Activated T-helper 1 cell treated with Interleukin-2 at 50 U/mL for 16 hours (primary cell): ENCODE measurements around the gene MIER2.
A peak's percentile ranks its signal among the peaks of the same experiment; 100 is the strongest.
"Not testable (repeated sequence)": the region's sequence is repeated elsewhere in the genome, so short reads cannot be mapped to it uniquely, and the experiment has no call there.

Source experiments
- DNase-seq: peaks from one replicate; pipeline ENCODE4 v3.0.0-alpha.2; 2020; ENCODE audit warnings: low read depth

Gene MIER2

GRCh38 chr19:362154-362553 lies 17.6 kb upstream of the MIER2 start:
- no peak for DNase-seq

GRCh38 chr19:359653-359925 lies 15.0 kb upstream of the MIER2 start:
- no peak for DNase-seq

- not testable (repeated sequence) for DNase-seq
These were observed 10.9 kb upstream of the MIER2 start for GRCh38 chr19:355536-355935.

GRCh38 chr19:355134-355533 lies 10.5 kb upstream of the MIER2 start:
- DNase-seq = no peak

- no peak for DNase-seq
These were observed 7.5 kb upstream of the MIER2 start for GRCh38 chr19:351976-352625.

GRCh38 chr19:347946-348861 lies 3.6 kb upstream of the MIER2 start:
- no peak for DNase-seq

- DNase-seq = no peak
These were observed 804 bp upstream of the MIER2 start for GRCh38 chr19:345320-345879.

- peak; percentile 26 for DNase-seq
These were observed 513 bp downstream of the MIER2 start for GRCh38 chr19:343941-344624.

- no peak for DNase-seq
These were observed 1.1 kb downstream of the MIER2 start for GRCh38 chr19:343451-343931.

- DNase-seq = no peak
These were observed 1.7 kb downstream of the MIER2 start for GRCh38 chr19:342801-343421.

GRCh38 chr19:342128-342455 lies 2.5 kb downstream of the MIER2 start:
- no peak for DNase-seq

- DNase-seq = no peak
These were observed 3.0 kb downstream of the MIER2 start for GRCh38 chr19:341386-342127.

- DNase-seq = no peak
These were observed 3.8 kb downstream of the MIER2 start for GRCh38 chr19:340620-341385.

- no peak for DNase-seq
These were observed 5.2 kb downstream of the MIER2 start for GRCh38 chr19:339262-339887.

- no peak for DNase-seq
These were observed 6.2 kb downstream of the MIER2 start for GRCh38 chr19:338421-338820.

- DNase-seq = no peak
These were observed 8.5 kb downstream of the MIER2 start for GRCh38 chr19:336067-336614.

- no peak for DNase-seq
These were observed 9.0 kb downstream of the MIER2 start for GRCh38 chr19:335486-336066.

- no peak for DNase-seq
These were observed 9.5 kb downstream of the MIER2 start for GRCh38 chr19:335072-335471.

GRCh38 chr19:334296-335071 lies 10.1 kb downstream of the MIER2 start:
- no peak for DNase-seq
